ES-I3 (cell line): ENCODE results near the gene USP10.
A peak's percentile ranks its signal among the peaks of the same experiment; 100 is the strongest.

Source experiments
- H3K36me3 ChIP-seq: 2 replicates; pipeline ENCODE4 v1.6.1; 2013; ENCODE audit warnings: mild to moderate bottlenecking, low read length, control low read depth, moderate library complexity; ENCODE audit not compliant: insufficient read depth
- H3K4me1 ChIP-seq: 2 replicates; pipeline ENCODE4 v1.6.1; 2013; ENCODE audit warnings: mild to moderate bottlenecking, control low read depth, low read length; ENCODE audit not compliant: insufficient read depth
- H3K9ac ChIP-seq: 2 replicates; pipeline ENCODE4 v1.6.1; 2013; ENCODE audit warnings: low read depth, mild to moderate bottlenecking, low read length, moderate library complexity
- H3K9me3 ChIP-seq: 2 replicates; pipeline ENCODE4 v1.6.1; 2013; ENCODE audit warnings: mild to moderate bottlenecking, low read length, moderate library complexity; ENCODE audit not compliant: control insufficient read depth, insufficient read depth

Gene USP10

GRCh38 chr16:84700446-84701300, 873 bp downstream of the USP10 start:
- no peaks in the 10 kb centered on the region for H3K36me3 ChIP-seq
- H3K9me3 ChIP-seq: no peaks in the 10 kb centered on the region
- H3K4me1 ChIP-seq: peaks cover 18% of the 10 kb centered on the region
- H3K9ac ChIP-seq: peak overlapping the region; percentile 99

- Histone ChIP-seq H3K9me3 (no peaks in the 10 kb centered on the region), H3K9ac (no peak overlapping the region), H3K4me1 (peaks cover 21% of the 10 kb centered on the region), H3K36me3 (no peaks in the 10 kb centered on the region)
Observed at GRCh38 chr16:84703681-84704080, 3.9 kb downstream of the USP10 start.

GRCh38 chr16:84704253-84704652, 4.5 kb downstream of the USP10 start:
- Histone ChIP-seq H3K4me1 (peaks cover 27% of the 10 kb centered on the region), H3K9ac (no peak overlapping the region), H3K9me3 (no peaks in the 10 kb centered on the region), H3K36me3 (no peaks in the 10 kb centered on the region)

GRCh38 chr16:84706856-84707255, 7.1 kb downstream of the USP10 start:
- H3K9me3 ChIP-seq: no peaks in the 10 kb centered on the region
- no peaks in the 10 kb centered on the region for H3K36me3 ChIP-seq
- H3K4me1 ChIP-seq: peaks cover 35% of the 10 kb centered on the region
- no peak overlapping the region for H3K9ac ChIP-seq

- Histone ChIP-seq H3K9ac (no peak overlapping the region), H3K9me3 (no peaks in the 10 kb centered on the region), H3K36me3 (no peaks in the 10 kb centered on the region), H3K4me1 (peaks cover 26% of the 10 kb centered on the region)
Observed at GRCh38 chr16:84709609-84710008, 9.8 kb downstream of the USP10 start.

GRCh38 chr16:84710686-84711085, 10.9 kb downstream of the USP10 start:
- no peak overlapping the region for H3K9ac ChIP-seq
- H3K4me1 ChIP-seq: peaks cover 24% of the 10 kb centered on the region; the same call in 1 of the 2 replicates
- H3K36me3 ChIP-seq: no peaks in the 10 kb centered on the region

GRCh38 chr16:84712138-84712671, 12.4 kb downstream of the USP10 start:
- no peak overlapping the region for H3K9ac ChIP-seq
- H3K4me1 ChIP-seq: peaks cover 24% of the 10 kb centered on the region; the same call in 1 of the 2 replicates
- no peaks in the 10 kb centered on the region for H3K36me3 ChIP-seq
- no peaks in the 10 kb centered on the region for H3K9me3 ChIP-seq

More at GRCh38 chr16:84710686-84711085, 10.9 kb downstream of the USP10 start:
- H3K9me3 ChIP-seq: no peaks in the 10 kb centered on the region

- Histone ChIP-seq H3K9ac (no peak overlapping the region), H3K36me3 (no peaks in the 10 kb centered on the region), H3K9me3 (no peaks in the 10 kb centered on the region), H3K4me1 (peaks cover 24% of the 10 kb centered on the region; the same call in 1 of the 2 replicates)
Observed at GRCh38 chr16:84712801-84713775, 13.3 kb downstream of the USP10 start.

- H3K9me3 ChIP-seq: no peaks in the 10 kb centered on the region
- H3K4me1 ChIP-seq: peaks cover 17% of the 10 kb centered on the region; the same call in 1 of the 2 replicates
- H3K36me3 ChIP-seq: no peaks in the 10 kb centered on the region
- no peak overlapping the region for H3K9ac ChIP-seq
Observed at GRCh38 chr16:84714028-84714427, 14.2 kb downstream of the USP10 start.

- H3K36me3 ChIP-seq: no peaks in the 10 kb centered on the region
- no peak overlapping the region for H3K9ac ChIP-seq
- peaks cover 14% of the 10 kb centered on the region; the same call in 1 of the 2 replicates for H3K4me1 ChIP-seq
- H3K9me3 ChIP-seq: no peaks in the 10 kb centered on the region
Observed at GRCh38 chr16:84715424-84715823, 15.6 kb downstream of the USP10 start.

- Histone ChIP-seq H3K9me3 (no peaks in the 10 kb centered on the region), H3K36me3 (no peaks in the 10 kb centered on the region), H3K9ac (no peak overlapping the region), H3K4me1 (peaks cover 14% of the 10 kb centered on the region; the same call in 1 of the 2 replicates)
Observed at GRCh38 chr16:84715854-84716253, 16.1 kb downstream of the USP10 start.

GRCh38 chr16:84716740-84717139, 16.9 kb downstream of the USP10 start:
- Histone ChIP-seq H3K9me3 (no peaks in the 10 kb centered on the region), H3K4me1 (peaks cover 10% of the 10 kb centered on the region; the same call in 1 of the 2 replicates), H3K36me3 (no peaks in the 10 kb centered on the region), H3K9ac (no peak overlapping the region)

- Histone ChIP-seq H3K4me1 (peaks cover 10% of the 10 kb centered on the region; the same call in 1 of the 2 replicates), H3K9me3 (no peaks in the 10 kb centered on the region), H3K36me3 (no peaks in the 10 kb centered on the region)
Observed at GRCh38 chr16:84717484-84717883, 17.7 kb downstream of the USP10 start.

GRCh38 chr16:84720177-84720579, 20.4 kb downstream of the USP10 start:
- H3K4me1 ChIP-seq: peaks cover 23% of the 10 kb centered on the region
- H3K9me3 ChIP-seq: no peaks in the 10 kb centered on the region
- no peak overlapping the region for H3K9ac ChIP-seq
- H3K36me3 ChIP-seq: no peaks in the 10 kb centered on the region

More at GRCh38 chr16:84717484-84717883, 17.7 kb downstream of the USP10 start:
- H3K9ac ChIP-seq: no peak overlapping the region
